ENCODE results near the gene MRPL30.
"Not testable (repeated sequence)": the region's sequence is repeated elsewhere in the genome, so short reads cannot be mapped to it uniquely, and the experiment has no call there.

MRPL30 gene

GRCh38 chr2:99187011-99187410 is 6.0 kb downstream of the MRPL30 start:
- DNase-seq = no peak

GRCh38 chr2:99188357-99188756 is 7.4 kb downstream of the MRPL30 start:
- no peak for DNase-seq

- DNase-seq = no peak
Measured at GRCh38 chr2:99190548-99190947, 9.6 kb downstream of the MRPL30 start.

DNA sequence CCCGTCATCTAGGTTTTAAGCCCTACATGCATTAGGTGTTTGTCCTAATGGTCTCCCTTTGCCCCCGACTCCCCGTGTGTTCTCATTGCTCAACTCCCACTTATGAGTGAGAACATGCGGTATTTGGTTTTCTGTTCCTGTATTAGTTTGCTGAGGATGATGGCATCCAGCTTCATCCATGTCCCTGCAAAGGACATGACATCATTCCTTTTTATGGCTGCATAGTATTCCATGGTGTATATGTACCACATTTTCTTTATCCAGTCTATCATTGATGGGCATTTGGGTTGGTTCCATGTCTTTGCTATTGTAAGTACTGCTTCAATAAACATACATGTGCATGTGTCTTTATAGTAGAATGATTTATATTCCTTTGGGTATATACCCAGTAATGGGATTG is 11.4 kb downstream of the MRPL30 start:
- DNase-seq = not testable (repeated sequence)

GRCh38 chr2:99198103-99198841 is 17.3 kb downstream of the MRPL30 start:
- DNase-seq = no peak

DNA sequence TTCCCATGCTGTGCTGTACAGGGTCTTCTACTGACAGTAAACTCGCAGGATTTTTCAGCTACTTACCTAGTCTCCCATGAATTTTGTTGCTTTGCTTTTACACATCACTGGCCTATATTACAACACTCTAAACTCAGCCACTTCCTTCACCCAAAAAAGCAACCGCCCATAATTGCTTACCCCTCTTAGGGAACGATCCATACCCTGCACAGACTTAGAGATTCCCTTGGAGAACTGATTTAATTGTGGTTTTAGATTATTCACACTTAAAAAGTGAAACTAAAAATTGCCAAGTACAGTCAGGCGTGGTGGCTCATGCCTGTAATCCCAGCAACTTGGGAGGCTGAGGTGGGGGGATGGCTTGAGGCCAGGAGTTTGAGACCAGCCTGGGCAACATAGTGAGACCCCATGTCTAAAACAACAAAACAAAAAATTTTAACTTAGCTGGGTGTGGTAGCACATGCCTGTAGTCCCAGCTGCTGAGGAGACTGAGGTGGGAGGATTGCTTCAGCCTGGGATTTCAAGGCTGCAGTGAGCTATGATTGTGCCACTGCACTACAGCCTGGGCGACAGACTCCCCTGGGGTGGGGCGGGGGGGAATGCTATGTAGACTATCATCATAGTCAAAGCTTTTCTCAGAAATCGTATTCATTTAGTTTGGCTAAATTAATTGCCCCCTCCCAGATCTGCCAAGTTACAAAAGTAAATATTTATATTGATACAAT is 19.3 kb downstream of the MRPL30 start:
- no peak for DNase-seq

DNA sequence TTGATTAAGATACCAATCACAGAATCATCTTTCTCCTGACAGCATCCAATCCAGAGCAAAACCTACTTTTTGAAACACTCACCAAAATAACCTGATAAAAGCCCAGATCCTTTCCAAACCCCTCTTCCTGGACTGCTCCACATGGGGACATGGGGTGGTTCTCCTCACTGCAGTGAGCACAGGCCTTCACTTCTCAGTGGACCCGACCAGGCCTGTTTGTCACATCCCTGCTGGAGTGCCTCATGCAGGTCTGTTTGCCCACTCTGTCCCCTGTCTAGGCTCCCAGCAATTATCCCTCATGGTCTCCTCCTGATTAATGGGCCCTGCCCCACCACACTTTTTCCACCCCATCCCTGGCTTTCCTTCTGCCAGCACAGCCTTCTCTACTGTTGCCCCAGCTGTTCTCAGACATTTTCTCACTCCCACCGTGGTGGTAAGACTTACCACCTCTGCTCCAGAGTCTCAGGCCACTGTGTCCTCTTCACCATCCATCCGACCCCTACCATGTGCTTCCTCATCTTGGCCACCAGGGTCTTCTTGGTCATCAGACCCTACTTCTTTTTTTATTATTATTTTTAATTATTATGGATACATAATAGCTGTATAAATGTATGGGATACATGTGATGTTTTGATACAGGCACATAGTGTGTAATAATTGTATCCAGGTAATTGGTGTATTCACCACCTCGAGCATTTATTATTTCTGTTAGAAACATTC is 21.1 kb downstream of the MRPL30 start:
- no peak for DNase-seq

DNA sequence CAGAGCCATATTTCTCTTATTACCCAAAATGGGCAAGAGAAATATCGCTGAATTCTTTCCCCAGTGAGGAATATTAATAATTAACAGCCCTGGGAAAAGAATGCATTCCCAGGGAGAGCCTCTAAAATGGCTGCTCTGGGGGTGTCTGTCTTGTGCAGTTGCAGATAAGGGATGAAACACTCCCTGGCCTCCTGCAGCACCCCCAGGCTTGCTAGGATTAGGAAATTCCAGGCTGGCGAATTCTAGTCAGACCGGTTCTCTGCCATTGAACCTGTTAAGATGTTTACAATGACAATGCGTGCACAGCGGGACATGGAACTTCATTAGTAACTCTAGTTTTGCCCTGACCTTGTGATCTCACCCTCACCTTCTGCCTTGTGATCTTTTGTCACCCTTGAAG is 24.5 kb downstream of the MRPL30 start:
- no peak for DNase-seq

- no peak for DNase-seq
Measured at GRCh38 chr2:99216096-99216495, 35.1 kb downstream of the MRPL30 start.

- DNase-seq = no peak
Measured at GRCh38 chr2:99217929-99218501, 37.0 kb downstream of the MRPL30 start.

DNA sequence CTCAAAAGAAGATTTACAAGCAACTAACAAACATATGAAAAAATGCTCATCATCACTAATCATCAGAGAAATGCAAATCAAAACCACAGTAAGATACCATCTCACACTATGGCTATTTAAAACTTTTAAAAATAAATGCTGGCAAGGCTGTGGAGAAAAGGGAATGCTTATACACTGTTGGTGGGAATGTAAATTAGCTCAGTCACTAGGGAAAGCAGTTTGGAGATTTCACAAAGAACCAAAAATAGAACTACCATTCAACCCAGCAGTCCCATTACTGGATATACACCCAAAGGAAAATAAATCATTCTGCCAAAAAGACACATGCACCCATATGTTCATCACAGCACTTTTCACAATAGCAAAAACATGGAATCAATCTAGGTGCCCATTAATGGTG is 52.2 kb downstream of the MRPL30 start:
- DNase-seq = not testable (repeated sequence)

DNA sequence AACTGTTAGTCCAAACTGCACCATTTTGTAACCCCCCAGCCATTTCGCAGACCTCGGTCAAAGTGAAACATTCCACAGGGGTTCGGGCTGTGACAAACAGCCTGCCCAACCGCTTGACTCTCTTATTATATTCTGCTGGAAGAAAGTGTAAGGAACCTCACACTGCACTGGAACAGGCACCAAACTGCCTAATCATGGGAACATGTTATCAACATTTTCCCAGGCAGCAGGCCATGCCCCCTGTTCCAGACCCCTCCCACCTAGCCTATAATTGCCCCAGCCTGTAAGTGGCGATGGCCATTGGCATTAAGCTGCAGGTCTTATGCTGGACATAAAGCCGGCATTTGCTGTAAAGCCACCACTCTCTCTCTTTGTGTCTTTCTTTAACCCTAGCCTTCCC is 57.6 kb downstream of the MRPL30 start:
- DNase-seq = no peak

- no peak for DNase-seq
Measured at GRCh38 chr2:99240431-99240830, 59.4 kb downstream of the MRPL30 start.

DNA sequence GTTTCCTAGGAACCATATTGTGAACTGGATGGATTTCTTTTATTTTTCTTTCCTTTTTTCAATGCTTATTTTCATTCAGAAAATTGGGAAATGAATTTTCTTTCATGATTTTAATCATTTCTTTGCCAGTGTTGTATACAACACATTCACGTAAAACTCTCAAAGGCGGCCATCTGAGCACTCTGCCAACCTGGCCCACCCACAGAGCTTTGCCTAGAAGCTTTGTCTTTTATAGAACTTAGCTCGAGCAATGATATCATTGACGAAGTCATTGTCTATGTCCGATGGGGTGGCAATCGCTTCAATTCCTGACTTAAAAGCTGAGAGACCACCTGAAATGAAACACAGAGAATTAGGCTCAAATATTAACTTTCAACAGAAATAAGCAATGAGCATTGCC is 61.2 kb downstream of the MRPL30 start:
- DNase-seq = no peak

Data from NCI-H510A (cell line).